Neural progenitor cell (in vitro differentiated cells): Measurements from ENCODE around the gene PHF2. TPM values are rescaled to one million over a fixed set of nuclear protein-coding genes. Genes with fewer than 3 reads are reported as not detected.

Experiments used
- DNase-seq: peaks from one replicate; pipeline ENCODE4 v3.0.0-alpha.2; 2016; ENCODE audit warnings: low spot score
- H2AFZ ChIP-seq: fragments of 200-600 bp; sonication (generic); replicated peaks from 2 replicates; pipeline ENCODE4 v1.6.1; 2016; ENCODE audit warnings: antibody characterized with exemption
- H3F3A ChIP-seq: fragments of 200-600 bp; sonication (generic); 2 replicates; pipeline ENCODE4 v1.6.1; 2016; ENCODE audit warnings: antibody characterized with exemption, low read depth
- H3K27ac ChIP-seq: fragments of 200-600 bp; sonication (generic); 2 replicates; pipeline ENCODE4 v1.5.1; 2016; ENCODE audit warnings: mild to moderate bottlenecking
- H3K27me3 ChIP-seq: fragments of 200-600 bp; sonication (generic); 2 replicates; pipeline ENCODE4 v1.6.1; 2016; ENCODE audit warnings: mild to moderate bottlenecking, moderate library complexity
- H3K36me3 ChIP-seq: fragments of 200-600 bp; sonication (generic); 2 replicates; pipeline ENCODE4 v1.5.1; 2016
- H3K4me1 ChIP-seq: fragments of 200-600 bp; sonication (generic); 2 replicates; pipeline ENCODE4 v1.6.1; 2016; ENCODE audit warnings: mixed run types
- H3K4me2 ChIP-seq: fragments of 200-600 bp; sonication (generic); 2 replicates; pipeline ENCODE4 v1.6.1; 2016
- H3K4me3 ChIP-seq: fragments of 200-600 bp; sonication (generic); 2 replicates; pipeline ENCODE4 v1.5.1; 2016
- H3K79me2 ChIP-seq: fragments of 200-600 bp; sonication (generic); 2 replicates; pipeline ENCODE4 v1.6.1; 2016; ENCODE audit warnings: low read depth
- H3K9ac ChIP-seq: fragments of 200-600 bp; sonication (generic); 2 replicates; pipeline ENCODE4 v1.6.1; 2016
- H3K9me3 ChIP-seq: fragments of 200-600 bp; sonication (generic); 2 replicates; pipeline ENCODE4 v1.5.1; 2016; ENCODE audit warnings: low read depth
- H4K20me1 ChIP-seq: fragments of 200-600 bp; sonication (generic); 2 replicates; pipeline ENCODE4 v1.6.1; 2016; ENCODE audit warnings: low read depth
- H3K27ac Mint-ChIP-seq: 3 replicates; pipeline ENCODE4 v1.8.0; 2021; ENCODE audit warnings: mixed read lengths
- H3K27me3 Mint-ChIP-seq: 2 replicates; pipeline ENCODE4 v1.8.0; 2022; ENCODE audit warnings: low read depth, mild to moderate bottlenecking, inconsistent platforms, moderate library complexity, mixed read lengths; ENCODE audit not compliant: insufficient read depth
- H3K36me3 Mint-ChIP-seq: 3 replicates; pipeline ENCODE4 v1.8.0; 2021; ENCODE audit warnings: mixed read lengths
- H3K4me1 Mint-ChIP-seq: 3 replicates; pipeline ENCODE4 v1.8.0; 2021; ENCODE audit warnings: mixed read lengths
- H3K4me3 Mint-ChIP-seq: 3 replicates; pipeline ENCODE4 v1.8.0; 2021; ENCODE audit warnings: mild to moderate bottlenecking, moderate library complexity, mixed read lengths
- H3K9me3 Mint-ChIP-seq: 3 replicates; pipeline ENCODE4 v1.8.0; 2020; ENCODE audit warnings: mixed read lengths
- CTCF ChIP-seq: fragments of 200-600 bp; sonication (generic); IDR thresholded peaks from 2 replicates; pipeline ENCODE4 v1.5.1; 2017; ENCODE audit warnings: antibody characterized with exemption, mild to moderate bottlenecking
- EZH2 ChIP-seq: fragments of 200-600 bp; sonication (generic); IDR thresholded peaks from 2 replicates; pipeline ENCODE4 v1.6.1; 2017; ENCODE audit warnings: antibody characterized with exemption, mild to moderate bottlenecking, moderate library complexity
- EZH2phosphoT487 ChIP-seq: fragments of 200-600 bp; sonication (generic); IDR thresholded peaks from 2 replicates; pipeline ENCODE4 v1.6.1; 2017; ENCODE audit warnings: antibody characterized with exemption
- total RNA-seq: library from RNA; depleted of rRNA; stranded (reverse); fragments of >200 nt; gene quantifications from 2 replicates; pipeline ENCODE4 v1.2.3, GENCODE V29; 2015; ENCODE audit warnings: low replicate concordance

Gene PHF2
- total RNA-seq, 1 donor from 2014 or later: 17.6 TPM

GRCh38 chr9:93686880-93687236 lies 110.5 kb downstream of the PHF2 start:
- H3K4me1 ChIP-seq: peaks cover 5% of the 10 kb centered on the region
- no peaks in the 10 kb centered on the region for H3K36me3 ChIP-seq
- peaks cover 18% of the 10 kb centered on the region for H3K9me3 Mint-ChIP-seq
- H3K4me2 ChIP-seq: no peak overlapping the region
- H3K4me1 Mint-ChIP-seq: no peaks in the 10 kb centered on the region
- H3K9ac ChIP-seq: no peak overlapping the region
- no peak for DNase-seq
- no peak overlapping the region for H3K4me3 ChIP-seq
- no peaks in the 10 kb centered on the region for H3K36me3 Mint-ChIP-seq
- no peaks in the 10 kb centered on the region for H3K79me2 ChIP-seq
- H3K27me3 Mint-ChIP-seq: peaks cover 3% of the 10 kb centered on the region
- no peaks in the 10 kb centered on the region for H3F3A ChIP-seq
- peaks cover 17% of the 10 kb centered on the region for H3K9me3 ChIP-seq
- no peak overlapping the region for H3K27ac ChIP-seq
- H2AFZ ChIP-seq: no peak overlapping the region
- no peaks in the 10 kb centered on the region for H3K27me3 ChIP-seq
- TF ChIP-seq EZH2 (no peak), CTCF (no peak), EZH2phosphoT487 (no peak)
- H3K27ac Mint-ChIP-seq: no peak overlapping the region
- H3K4me3 Mint-ChIP-seq: no peak overlapping the region
- no peaks in the 10 kb centered on the region for H4K20me1 ChIP-seq

GRCh38 chr9:93690618-93691017 lies 114.2 kb downstream of the PHF2 start:
- no peaks in the 10 kb centered on the region for H3K27me3 ChIP-seq
- peaks cover 17% of the 10 kb centered on the region for H3K9me3 ChIP-seq
- no peak overlapping the region for H3K27ac ChIP-seq
- no peaks in the 10 kb centered on the region for H3F3A ChIP-seq
- no peak overlapping the region for H2AFZ ChIP-seq
- Mint-ChIP-seq H3K27ac (no peak overlapping the region), H3K27me3 (peaks cover 3% of the 10 kb centered on the region), H3K4me1 (no peaks in the 10 kb centered on the region), H3K36me3 (no peaks in the 10 kb centered on the region), H3K4me3 (no peak overlapping the region), H3K9me3 (peaks cover 22% of the 10 kb centered on the region)
- no peaks in the 10 kb centered on the region for H3K36me3 ChIP-seq
- H3K4me1 ChIP-seq: peaks cover 5% of the 10 kb centered on the region
- no peaks in the 10 kb centered on the region for H3K79me2 ChIP-seq
- H3K4me2 ChIP-seq: no peak overlapping the region
- H3K4me3 ChIP-seq: no peak overlapping the region
- H3K9ac ChIP-seq: no peak overlapping the region
- no peak for DNase-seq
- no peak for TF ChIP-seq CTCF
- TF ChIP-seq EZH2phosphoT487: no peak
- no peak for TF ChIP-seq EZH2
- no peaks in the 10 kb centered on the region for H4K20me1 ChIP-seq

GRCh38 chr9:93693129-93693528 lies 116.7 kb downstream of the PHF2 start:
- peaks cover 22% of the 10 kb centered on the region for H3K9me3 Mint-ChIP-seq
- no peak for DNase-seq
- Histone ChIP-seq H3K4me3 (no peak overlapping the region), H3K9me3 (peaks cover 17% of the 10 kb centered on the region), H3K36me3 (no peaks in the 10 kb centered on the region), H3K27me3 (no peaks in the 10 kb centered on the region), H2AFZ (no peak overlapping the region), H4K20me1 (no peaks in the 10 kb centered on the region), H3F3A (no peaks in the 10 kb centered on the region), H3K4me2 (no peak overlapping the region), H3K79me2 (no peaks in the 10 kb centered on the region), H3K27ac (no peak overlapping the region), H3K9ac (no peak overlapping the region), H3K4me1 (no peaks in the 10 kb centered on the region)
- peaks cover 5% of the 10 kb centered on the region for H3K27me3 Mint-ChIP-seq
- H3K36me3 Mint-ChIP-seq: no peaks in the 10 kb centered on the region
- H3K27ac Mint-ChIP-seq: no peak overlapping the region
- H3K4me1 Mint-ChIP-seq: no peaks in the 10 kb centered on the region
- no peak overlapping the region for H3K4me3 Mint-ChIP-seq
- no peak for TF ChIP-seq EZH2phosphoT487
- no peak for TF ChIP-seq EZH2
- TF ChIP-seq CTCF: no peak
